ENCODE measurements around the gene LRRC8A.
A peak's percentile ranks its signal among the peaks of the same experiment; 100 is the strongest.
"Not testable (repeated sequence)": the region's sequence is repeated elsewhere in the genome, so short reads cannot be mapped to it uniquely, and the experiment has no call there.

LRRC8A gene

DNA sequence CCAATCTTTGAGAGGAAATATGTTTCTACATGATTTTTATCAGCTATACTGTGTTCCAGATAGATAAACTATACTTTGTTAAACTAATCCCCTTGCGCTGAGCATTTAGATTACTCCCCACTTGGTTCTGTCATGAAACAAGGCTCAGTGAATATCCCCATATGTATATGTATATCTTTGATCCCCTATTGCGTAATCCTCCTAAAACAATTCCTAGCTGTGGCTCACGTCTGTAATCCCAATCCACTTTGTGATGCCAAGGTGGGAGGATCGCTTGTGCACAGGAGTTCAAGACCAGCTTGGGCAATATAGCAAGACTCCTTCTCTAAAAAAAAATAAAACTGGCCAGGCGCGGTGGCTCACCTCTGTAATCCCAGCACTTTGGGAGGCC, 41.6 kb downstream of the LRRC8A start:
- no peak for DNase-seq

DNA sequence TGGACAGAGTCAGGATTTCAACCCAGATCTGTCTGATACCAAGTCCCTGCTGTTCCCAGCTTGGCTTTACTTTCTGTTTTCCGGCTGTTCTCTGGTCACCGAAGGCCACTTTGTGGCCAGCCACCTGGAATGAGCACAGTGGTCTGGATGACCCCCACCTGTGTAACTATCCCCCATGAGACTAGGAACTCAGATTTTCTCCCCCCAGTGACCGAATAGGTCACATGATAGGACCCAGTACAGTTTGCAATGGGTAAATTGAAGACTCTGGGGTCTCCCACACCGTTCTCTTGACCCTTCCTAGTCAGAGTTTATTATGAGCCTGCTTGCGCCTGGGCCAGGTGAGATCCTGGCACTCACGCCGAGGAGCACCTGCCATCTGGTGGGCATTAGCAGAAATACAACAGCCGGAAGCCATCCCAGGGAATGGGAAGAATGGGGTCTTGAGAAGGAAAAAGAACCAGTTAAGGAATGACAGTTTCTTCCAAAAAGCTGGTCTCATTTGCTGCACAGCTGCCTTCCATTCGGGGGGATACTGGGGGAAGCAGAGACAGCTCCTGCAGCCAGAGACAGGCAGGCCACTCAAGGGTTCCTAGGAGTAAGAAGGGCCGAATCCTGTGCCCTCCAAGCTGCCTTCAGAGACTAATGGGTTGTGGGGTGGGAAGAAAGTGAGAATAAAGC, 45.9 kb downstream of the LRRC8A start:
- DNase-seq = peak; percentile 44

DNA sequence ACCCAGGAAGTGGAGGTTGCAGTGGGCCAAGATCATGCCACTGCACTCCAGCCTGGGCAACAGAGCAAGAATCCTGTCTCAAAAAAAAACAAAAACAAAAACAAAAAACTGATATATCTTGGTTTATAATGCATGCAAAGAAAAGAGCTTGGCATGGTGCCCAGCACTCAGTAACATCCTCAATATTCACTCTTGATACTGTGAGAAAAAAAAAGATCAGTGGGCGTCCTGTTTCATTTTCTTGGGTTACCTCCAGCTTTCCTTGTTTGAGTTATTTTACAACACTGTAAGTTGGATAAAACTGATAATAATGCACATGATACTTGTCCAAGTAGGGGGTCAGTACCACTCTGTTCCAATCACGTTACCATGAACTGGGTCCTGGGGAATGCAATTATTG, 46.7 kb downstream of the LRRC8A start:
- no peak for DNase-seq

DNA sequence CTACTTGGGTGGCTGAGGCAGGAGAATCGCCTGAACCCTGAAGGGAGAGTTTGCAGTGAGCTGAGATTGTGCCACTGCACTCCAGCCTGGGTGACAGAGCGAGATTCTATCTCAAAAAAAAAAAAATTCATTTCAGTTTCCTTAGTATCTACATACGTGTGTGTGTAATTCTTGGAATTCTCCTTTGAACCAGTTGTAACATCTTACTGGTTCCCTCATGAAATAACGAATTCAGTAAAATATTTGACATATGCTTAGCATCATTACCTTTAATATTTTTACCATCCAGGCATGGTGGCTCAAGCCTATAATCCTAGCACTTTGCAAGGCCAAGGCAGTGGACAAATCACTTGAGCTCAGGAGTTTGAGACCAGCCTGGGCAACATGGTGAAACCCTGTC, 47.6 kb downstream of the LRRC8A start:
- DNase-seq = no peak

DNA sequence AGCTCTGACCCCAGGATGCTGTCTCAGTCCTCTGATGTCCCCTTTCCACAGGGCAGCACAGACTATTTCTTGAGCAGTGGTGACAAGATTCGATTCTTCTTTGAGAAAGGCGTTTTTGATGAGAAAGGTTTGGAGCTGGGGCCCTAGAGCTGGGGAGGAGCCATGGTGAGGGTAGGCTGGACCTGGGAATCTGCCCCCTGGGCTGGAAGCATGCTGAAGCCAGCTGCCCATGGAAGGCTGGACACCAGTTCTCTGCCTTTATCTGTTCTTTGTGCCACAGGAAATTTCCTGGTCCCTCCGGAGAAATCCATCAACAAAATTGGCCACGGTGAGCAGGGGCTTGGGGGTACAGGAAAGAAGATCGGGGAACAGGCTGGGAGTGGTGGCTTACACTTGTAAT, 51.8 kb downstream of the LRRC8A start:
- DNase-seq = no peak

DNA sequence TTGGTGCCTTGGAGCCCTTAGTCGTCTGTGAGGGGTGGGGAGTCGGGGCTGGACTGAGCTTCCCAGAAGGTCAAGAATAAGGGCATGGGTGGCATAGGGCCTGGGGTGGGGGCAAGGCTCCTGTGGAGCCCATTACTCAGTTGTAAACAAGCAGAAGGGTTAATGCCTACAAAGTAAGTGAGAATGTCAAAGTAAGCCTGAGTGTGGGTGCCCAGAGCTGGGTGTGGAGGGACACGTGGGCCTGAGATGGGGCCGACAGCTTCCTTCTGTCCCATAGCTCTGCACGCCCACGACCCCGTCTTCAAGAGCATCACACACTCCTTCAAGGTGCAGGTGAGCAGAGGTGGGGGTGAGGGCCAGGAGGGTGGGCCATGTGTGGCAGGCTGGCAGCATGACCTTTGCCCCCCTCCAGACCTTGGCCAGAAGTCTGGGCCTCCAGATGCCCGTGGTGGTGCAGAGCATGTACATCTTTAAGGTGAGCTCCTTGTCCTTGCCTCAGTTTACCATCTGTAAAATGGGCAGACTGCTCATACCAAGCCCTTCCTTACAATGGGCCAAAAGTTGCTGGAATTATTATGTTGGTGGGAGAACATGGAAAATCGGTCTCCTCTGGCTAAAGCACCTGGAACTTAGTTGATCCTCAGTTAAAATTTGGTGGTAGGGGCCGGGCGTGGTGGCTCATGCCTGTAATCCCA, 54.4 kb downstream of the LRRC8A start:
- no peak for DNase-seq

DNA sequence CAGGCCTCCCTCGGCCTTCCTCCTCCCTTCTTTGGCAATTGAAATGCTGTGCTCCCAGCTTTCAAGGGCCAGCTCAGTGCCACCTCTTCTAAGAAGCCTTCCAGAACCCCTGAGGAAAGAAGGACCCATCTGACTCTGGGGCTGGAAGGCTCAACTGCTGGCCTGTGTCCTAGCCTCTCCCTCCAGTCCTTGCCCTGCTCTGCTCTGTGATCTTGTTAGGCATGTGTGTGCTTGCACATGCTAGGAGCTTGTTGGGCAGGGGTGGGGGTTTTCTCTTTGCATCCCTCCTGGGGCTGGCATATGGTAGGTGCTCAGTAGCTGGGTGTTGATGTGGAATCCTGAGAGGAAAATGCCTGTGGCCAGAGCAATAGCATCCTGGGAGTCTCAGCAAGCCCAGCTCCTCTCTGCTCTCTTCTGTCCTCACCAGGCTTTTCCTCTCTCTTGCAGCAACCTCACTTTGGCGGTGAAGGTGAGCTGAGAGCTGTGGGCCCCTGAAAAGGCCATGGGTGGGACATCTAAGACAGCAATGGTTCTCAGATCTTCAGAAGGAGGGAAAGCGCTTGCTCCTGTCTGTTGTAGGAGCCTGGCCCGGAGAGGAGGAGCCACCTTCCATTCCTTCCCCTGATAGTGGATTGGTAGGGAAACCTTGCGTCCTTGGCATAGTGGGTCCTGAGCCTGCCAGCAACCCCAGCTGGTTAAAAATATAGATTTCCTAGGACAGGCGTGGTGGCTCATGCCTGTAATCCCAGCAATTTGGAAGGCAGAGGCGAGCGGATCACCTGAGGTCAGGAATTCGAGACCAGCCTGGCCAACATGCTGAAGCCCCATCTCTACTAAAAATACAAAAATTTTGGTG, 55.6 kb downstream of the LRRC8A start:
- DNase-seq = no peak

DNA sequence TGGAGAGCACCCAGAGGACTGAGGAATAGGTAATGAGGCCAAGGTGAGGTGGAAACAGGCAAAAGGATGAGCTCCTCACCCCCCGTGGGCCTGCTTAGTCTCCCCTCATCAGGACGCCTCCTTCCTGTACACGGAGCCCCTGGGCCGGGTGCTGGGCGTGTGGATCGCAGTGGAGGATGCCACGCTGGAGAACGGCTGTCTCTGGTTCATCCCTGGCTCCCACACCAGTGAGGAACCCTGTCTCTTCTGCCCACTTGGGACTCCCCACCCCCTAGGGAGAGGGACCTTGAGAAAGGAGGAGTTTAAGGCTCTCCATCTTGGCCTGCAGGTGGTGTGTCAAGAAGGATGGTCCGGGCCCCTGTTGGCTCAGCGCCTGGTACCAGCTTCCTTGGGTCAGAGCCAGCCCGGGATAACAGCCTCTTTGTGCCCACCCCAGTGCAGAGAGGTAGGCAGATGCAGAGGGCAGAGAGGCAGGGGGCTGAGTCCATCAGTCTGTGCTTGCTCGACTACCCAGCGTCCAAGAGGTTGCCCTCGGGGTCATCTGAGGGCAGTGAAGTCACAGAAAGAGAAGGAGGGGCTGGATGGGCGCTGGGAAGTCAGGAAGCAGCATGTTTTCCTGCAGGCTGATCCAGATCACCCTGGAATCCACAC, 58.5 kb downstream of the LRRC8A start:
- DNase-seq = no peak

DNA sequence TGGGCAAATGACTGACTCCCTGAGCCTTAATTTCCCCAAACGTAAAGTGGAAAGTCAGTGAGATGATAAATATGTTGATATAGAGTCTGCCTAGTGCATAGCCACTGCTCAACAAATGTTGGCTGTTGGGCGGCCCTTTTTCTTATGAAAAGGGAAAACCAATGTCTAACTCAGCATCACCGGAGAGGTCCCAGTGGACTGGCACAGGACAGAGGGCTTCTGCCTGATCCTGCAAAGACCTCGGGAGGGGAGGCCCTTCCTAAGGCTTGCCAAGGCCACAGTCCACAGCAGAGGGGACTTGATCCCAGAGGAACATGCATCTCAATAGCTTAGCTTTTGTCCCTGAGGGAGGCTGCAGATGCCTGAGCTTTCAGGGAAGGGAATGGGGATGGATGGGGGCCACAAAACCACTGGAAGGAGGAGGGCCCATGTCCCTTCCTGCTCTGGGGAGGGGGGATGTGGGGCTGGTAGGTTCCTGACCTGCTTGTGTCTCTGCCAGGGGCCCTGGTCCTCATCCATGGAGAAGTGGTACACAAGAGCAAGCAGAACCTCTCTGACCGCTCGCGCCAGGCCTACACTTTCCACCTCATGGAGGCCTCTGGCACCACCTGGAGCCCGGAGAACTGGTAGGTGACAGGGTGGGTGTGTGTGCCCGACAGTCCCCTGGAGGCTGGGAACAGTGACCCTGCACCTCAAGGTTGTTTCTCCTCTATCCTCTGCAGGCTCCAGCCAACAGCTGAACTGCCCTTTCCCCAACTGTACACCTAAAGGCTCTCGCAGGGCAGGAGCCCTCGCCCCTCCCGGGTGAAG, 59.2 kb downstream of the LRRC8A start:
- no peak for DNase-seq

DNA sequence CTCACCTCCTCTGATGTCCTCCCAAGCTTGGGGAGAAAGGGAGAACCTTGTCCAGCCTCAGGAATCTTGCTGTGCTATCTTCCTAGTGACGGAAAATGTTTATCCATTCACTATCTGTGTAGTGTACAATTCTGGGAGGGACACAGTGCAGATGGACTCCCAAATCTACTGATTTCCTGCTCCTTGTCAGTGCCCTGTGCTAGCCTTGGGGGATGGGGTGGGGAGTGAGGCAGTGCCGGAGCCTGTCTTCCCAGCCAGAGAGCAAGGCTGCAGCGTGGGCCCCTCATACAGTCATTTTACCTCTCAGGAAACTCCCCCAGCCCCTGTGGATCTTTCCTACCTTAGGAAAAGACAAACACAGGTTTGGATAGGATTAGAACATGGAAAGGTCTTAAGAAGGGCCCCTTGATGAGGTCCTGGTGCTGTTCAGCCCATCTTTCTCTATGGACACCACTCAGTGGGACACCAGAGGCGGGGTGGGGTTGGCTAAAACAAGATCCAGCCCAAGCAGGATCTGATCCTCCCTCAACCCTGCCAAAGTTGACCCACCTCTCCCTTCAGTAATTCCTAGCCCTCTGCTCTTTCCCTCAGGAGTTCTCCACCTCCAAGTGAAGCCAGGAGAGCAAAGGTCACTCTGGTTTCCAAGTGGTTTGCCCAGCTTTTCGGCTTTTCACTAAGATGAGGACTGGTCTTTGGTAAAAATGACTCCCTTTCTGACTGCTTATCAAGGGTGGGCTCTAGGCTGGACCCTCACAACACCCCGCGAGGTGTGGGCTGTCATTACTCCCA, 62.1 kb downstream of the LRRC8A start:
- DNase-seq = no peak

DNA sequence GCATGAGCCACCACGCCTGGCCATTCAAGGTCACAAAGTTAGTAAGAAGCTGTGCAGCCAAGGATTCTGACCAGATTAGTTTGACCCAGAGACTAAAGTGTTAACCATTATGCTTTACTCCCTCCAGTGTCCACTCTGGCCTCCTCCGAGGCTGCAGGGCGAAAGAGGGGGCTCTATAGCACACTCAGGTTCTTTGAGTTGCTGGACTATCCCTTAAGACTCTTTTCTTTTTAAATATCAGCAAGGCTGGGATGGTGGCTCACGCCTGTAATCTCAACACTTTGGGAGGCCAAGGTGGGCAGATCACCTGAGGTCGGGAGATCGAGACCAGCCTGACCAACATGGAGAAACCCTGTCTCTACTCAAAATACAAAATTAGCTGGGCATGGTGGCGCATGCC, 63.0 kb downstream of the LRRC8A start:
- DNase-seq = not testable (repeated sequence)

DNA sequence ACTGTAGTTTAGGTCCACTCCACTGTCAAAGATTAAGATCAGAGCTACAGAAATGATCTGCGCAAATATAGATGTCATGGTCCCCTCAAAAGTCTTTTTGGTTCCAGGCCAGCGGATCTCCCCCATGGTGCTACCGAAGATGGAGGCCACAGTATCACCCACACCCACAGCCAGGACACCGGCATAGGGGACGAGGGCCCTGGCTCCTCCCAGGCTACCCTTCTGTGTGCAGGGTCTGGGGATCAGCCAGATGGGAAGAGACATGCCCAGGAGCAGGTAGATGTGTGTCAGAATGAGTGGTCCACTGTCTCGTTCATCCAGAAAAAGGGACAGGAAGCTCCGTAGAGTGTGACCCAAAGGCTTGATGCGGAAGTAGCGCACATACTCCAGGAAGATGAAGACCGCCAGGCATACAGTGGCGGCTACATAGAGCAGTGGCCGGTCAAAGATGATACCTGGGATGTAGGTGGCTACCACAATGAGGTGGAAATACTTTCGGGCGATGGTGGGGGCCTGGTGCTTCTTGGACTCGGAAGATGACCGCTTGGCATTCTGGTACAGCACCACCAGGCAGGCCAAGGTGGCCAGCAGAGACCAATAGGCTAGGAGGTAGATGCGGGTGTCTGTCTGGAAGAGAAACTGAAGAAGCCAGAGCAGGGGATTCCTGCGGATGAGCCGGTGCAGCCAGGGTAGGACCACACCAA, 64.0 kb downstream of the LRRC8A start:
- no peak for DNase-seq

DNA sequence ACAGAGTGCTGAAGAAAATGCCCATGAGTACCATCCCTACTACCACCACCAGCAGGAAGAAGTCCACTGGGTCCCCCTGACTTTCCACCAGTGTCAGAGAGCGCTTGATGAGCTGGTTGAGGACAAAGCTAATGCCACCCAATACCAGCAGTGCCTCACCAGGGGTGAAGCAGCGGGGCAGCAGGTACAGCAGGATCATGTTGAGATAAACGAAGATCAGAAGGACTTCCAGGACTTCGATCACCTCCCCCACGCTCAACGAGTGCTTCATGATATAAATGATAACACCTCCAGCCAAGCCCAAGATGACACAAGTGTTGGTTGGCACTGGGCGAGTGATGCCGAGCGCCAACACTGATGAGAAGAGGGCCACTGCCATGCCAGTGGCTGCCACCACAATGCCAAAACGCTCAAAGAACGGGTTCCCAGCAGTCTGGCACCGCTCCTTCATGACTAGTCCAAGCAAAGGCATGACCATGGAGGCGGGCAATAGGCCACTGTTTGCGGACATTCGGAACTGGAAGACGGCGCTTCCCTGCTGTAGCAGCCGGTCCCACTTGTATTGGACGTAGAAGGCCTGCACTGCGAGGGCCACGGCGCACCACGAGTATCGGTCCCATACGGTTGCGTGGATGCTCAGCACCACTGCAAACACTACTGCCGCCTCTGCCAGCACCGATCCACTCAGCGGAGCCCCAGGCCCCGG, 64.8 kb downstream of the LRRC8A start:
- peak; percentile 11 for DNase-seq

DNA sequence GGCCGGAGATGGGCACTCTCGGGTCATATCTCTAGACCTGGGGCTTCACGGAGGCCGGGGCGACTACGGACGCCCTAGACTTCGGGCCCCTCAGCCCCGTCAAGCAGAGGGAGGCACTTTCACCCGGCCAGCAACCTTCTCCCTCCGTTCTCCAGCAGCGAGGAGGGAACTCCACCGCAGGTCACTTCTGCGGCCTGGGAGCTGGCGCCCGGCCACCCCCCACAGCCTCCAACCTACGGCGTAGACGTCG, 65.3 kb downstream of the LRRC8A start:
- no peak for DNase-seq

DNA sequence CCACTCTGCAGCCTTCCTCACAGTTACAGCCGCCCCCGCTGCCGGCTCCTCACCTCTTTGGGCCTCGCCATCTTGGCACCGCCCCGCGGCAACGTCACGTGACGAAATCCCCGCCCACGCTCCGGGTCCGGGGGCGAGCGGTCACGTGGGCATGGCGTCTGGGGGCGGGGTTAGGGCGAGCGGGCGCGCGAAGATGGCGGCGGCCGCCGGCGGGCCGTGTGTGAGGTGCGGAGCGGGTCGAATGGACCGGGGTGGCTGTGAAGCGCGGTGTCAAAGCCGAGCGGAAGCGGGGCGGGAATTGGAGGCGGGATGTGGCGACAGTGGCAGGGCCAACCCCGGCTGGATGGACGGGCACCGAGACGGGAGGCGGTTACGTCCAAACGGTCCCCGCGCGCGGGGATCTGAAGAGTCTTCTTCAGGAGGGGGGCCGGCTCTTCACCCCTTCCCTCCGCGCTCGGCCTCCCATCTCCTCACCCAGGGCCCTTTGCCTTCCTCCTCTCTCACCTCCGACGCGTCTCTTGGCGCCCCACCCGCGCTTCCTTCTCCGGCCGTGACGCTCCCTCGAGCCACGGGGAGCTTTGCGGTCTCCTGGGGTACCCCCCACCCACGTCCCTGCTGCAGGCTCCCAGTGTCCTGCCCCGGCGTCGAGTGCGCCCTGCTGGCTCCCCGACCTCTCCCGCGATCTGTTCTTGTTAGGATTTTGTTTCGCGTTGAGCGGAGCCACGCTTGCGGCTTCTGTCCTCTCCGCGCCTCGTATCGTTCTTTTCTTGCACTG, 65.8 kb downstream of the LRRC8A start, which contains the start of the genes DOLK and NUP188:
Gene DOLK (minus strand): TSS at position 77 of the 775 bp plus-strand sequence. CDS start 300 bp downstream, outside the sequence.
Gene NUP188 (plus strand): TSS at position 173 of the 775 bp plus-strand sequence. CDS start 21 bp downstream, at position 194.
- peak; percentile 91 for DNase-seq

DNA sequence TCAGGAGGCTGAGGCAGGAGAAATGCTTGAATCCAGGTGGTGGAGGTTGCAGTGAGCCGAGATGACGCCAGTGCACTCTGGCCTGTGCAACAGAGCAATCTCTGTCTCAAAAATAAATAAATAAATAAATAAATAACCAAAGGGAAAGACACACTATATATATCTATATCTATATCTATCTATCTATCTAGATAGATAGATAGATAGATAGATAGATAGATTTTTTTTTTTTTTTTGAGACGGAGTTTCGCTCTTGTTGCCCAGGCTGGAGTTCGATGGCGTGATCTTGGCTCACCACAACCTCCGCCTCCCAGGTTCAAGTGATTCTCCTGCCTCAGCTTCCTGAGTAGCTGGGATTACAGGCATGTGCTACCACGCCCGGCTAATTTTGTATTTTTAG, 79.5 kb downstream of the LRRC8A start:
- not testable (repeated sequence) for DNase-seq

All from fibroblast of skin of abdomen (primary cell).